GM10847 (cell line): Measurements from ENCODE around the gene ADAMTSL5.

Experiments
- POLR2A ChIP-seq: IDR thresholded peaks from 2 replicates; pipeline ENCODE4 v1.6.1; 2011; ENCODE audit not compliant: insufficient read length; ENCODE audit errors: extremely low read depth

ADAMTSL5 gene

DNA sequence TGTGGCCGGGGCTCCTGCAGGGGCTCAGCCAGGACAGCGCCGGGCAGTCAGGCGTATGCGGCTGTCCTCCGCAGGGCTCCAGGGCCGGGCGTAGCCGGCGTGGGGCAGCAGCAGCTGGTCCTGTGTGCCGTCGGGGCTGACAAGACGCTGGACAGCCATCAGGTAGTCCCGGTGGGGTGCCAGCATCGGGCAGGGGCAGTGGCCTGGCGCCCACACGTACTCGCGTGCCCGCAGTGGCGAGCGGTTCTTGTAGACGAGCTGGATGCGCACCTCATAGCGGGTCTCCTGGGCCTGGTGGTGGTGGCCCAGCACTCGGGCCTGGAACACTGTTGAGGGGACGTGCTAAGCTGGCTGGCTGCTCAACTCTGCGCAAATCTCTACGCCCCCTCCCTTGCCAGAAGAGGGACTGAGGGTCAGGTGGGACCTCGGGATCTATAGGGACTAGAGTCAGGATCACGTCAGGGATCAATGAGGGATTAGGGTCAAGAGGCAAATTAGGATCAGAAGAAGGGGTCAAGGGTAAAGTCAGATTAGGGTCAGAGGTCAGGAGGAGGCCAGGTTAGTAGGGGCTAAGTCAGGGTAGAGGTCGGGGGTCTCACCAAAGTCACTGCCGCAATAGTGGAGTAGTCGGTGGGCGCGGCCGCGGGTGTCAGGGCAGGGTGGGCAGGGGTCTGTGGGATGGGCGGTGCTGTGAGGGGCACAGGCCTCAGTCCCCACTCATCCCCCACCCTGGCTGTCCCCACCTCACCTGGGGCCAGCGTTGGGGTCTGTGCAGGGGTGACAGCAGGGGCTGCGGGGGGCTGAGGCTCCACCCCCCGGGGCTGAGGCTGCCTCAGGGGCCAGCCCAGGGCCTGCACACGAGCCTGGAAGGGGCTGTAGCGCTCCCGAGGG is 6.6 kb downstream of the ADAMTSL5 start:
- no peak for TF ChIP-seq POLR2A

DNA sequence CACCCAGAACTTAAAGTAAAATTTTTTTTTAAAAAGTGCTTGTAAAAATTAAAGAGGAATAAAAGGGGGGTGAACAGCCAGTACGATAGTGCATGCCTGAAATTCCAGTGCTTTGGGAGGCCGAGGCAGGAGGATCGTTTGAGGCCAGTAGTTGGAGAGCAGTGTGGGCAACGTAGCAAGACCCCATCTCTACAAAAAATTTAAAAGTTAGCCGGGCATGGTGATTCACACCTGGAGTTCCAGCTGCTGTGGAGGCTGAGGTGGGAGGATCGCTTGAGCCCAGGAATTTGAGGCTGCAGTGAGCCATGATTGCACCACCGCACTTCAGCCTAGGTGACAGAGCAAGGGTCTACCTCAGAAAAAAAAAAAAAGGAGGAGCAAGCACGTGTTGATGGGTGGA is 7.8 kb downstream of the ADAMTSL5 start:
- TF ChIP-seq POLR2A, result no peak

- no peak for TF ChIP-seq POLR2A
These were observed 8.7 kb downstream of the ADAMTSL5 start for GRCh38 chr19:1503925-1504773.

GRCh38 chr19:1503089-1503924 is 9.5 kb downstream of the ADAMTSL5 start:
- no peak for TF ChIP-seq POLR2A

- no peak for TF ChIP-seq POLR2A
These were observed 10.3 kb downstream of the ADAMTSL5 start for GRCh38 chr19:1502433-1503088.

- TF ChIP-seq POLR2A, result no peak
These were observed 11.6 kb downstream of the ADAMTSL5 start for GRCh38 chr19:1501200-1501595.

- no peak for TF ChIP-seq POLR2A
These were observed 15.1 kb downstream of the ADAMTSL5 start for GRCh38 chr19:1497578-1498235.

DNA sequence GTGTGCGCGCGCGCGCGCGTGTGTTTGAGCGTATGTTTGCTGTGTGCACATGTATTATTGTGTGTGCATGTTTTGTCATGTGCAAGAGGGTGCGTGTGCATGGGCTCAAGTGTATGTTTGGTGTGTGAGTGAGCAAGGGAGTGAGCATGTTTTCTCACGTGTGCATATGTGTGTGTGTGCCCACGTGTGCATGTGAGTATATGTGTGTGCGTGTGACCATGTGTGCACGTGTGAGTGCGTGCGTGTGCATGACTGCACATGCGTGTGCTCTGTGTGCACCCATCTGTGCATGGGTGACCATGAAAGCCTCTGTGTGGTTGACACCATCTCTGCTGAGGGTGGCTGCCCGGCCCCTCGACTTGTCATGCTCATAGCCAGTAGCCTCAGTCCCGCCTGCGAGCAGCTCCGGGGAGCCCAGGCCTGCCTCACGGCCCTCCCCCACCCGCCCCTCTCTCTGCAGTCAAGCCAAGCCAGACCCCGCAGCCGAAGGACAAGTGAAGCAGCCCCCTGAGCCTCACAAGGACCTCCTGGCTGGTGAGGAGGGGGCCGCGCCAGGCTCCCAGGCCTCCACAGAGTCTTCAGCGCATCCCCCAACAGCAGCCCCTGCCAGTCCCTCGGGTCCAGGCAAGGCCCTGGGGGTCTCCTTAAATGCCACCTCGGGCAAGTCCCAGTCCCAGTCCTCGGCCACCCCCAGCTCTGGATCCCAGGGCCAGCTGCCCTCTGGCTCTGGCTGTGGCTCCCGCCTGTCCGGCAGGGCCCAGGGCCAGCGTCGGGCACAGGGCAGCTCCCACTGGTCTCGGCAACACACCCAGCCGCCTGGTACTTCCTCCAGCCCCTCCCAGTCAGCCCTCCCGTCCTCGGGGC is 15.9 kb downstream of the ADAMTSL5 start:
- no peak for TF ChIP-seq POLR2A

- no peak for TF ChIP-seq POLR2A
These were observed 16.8 kb downstream of the ADAMTSL5 start for GRCh38 chr19:1495799-1496713.

DNA sequence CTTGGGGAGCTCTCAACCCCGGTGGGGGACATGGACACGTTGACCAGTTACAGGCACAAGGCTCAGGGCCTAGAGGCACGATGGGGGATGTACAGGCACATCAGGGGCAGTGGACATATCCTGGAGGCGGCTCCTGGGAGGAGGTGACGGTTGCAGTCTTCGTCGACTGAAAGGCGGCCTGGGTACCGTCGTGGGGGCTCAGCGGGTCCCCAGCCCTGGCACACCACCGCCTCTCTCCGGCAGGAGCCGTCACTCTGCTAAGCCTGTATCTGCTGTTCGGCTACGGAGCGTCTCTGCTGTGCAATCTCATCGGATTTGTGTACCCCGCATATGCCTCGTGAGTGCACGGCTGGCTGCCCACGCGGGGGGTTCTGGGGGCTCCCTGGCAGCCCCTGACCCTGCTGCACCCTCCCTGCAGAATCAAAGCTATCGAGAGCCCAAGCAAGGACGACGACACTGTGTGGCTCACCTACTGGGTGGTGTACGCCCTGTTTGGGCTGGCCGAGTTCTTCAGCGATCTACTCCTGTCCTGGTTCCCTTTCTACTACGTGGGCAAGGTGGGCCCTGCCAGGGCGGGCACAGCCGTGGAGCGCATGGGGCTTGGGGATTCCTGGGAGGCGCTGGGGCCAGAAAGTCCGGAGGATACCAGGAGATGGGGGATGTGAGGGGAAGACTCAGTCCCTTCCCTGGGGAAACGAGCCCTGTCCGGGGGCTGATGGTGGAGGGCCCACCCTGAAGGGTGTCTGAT is 17.6 kb downstream of the ADAMTSL5 start:
- no peak for TF ChIP-seq POLR2A

GRCh38 chr19:1494115-1494815 is 18.6 kb downstream of the ADAMTSL5 start:
- no peak for TF ChIP-seq POLR2A

- no peak for TF ChIP-seq POLR2A
These were observed 20.3 kb downstream of the ADAMTSL5 start for GRCh38 chr19:1492474-1493006.
